K562 (cell line): ENCODE results near the gene RASSF3. TPM values are rescaled to one million over a fixed set of nuclear protein-coding genes. Genes with fewer than 3 reads are reported as not detected.

Source experiments
- ATF3 ChIP-seq, 2 experiments: fragments of 450-650 bp in 1 of 2; sonication (generic) in 1 of 2; formaldehyde crosslinking in 1 of 2; IDR thresholded peaks in 1 of 2; conservative IDR thresholded peaks in 1 of 2; 2 replicates each; pipeline versions ENCODE4 v1.6.1 to v1.8.1; 2016 to 2023; ENCODE audit warnings: mild to moderate bottlenecking in 2 of 2, moderate library complexity in 2 of 2, inconsistent platforms in 1 of 2, missing genetic modification reagents in 1 of 2
- CEBPB ChIP-seq: fragments of 450-650 bp; IDR thresholded peaks from 2 replicates; pipeline ENCODE4 v1.6.1; 2016; ENCODE audit warnings: missing genetic modification characterization, missing compliant biosample characterization
- CHD4 ChIP-seq: fragments of 200-600 bp; sonication (generic); IDR thresholded peaks from 3 replicates; pipeline ENCODE4 v1.6.1; 2012; ENCODE audit warnings: low read depth, mild to moderate bottlenecking, mixed read lengths, low read length, inconsistent platforms; ENCODE audit not compliant: insufficient read depth, insufficient replicate concordance, poor library complexity, severe bottlenecking
- CTCFL ChIP-seq: IDR thresholded peaks from 2 replicates; pipeline ENCODE4 v1.6.1; 2011; ENCODE audit warnings: borderline replicate concordance, low read depth, mild to moderate bottlenecking, moderate library complexity, low read length; ENCODE audit not compliant: insufficient read depth, poor library complexity, severe bottlenecking
- E2F1 ChIP-seq: sonication (generic); formaldehyde crosslinking; IDR thresholded peaks from 2 replicates; pipeline ENCODE4 v1.8.1; 2023; ENCODE audit warnings: mild to moderate bottlenecking, missing genetic modification reagents, moderate library complexity
- FOXK2 ChIP-seq, 2 experiments: fragments of 450-650 bp; IDR thresholded peaks in 1 of 2; conservative IDR thresholded peaks in 1 of 2; 2 replicates each; pipeline ENCODE4 v1.6.1; 2016; ENCODE audit warnings: low read depth in 2 of 2, mild to moderate bottlenecking in 1 of 2
- GATA2 ChIP-seq: sonication (generic); formaldehyde crosslinking; IDR thresholded peaks from 2 replicates; pipeline ENCODE4 v1.4.0; 2020; ENCODE audit warnings: mild to moderate bottlenecking, missing genetic modification reagents
- HDAC1 ChIP-seq, 2 experiments: fragments of 450-650 bp; IDR thresholded peaks; 2 replicates each; pipeline ENCODE4 v1.6.1; 2016 to 2017; ENCODE audit warnings: inconsistent platforms in 1 of 2, mild to moderate bottlenecking in 1 of 2, moderate library complexity in 1 of 2
- IRF2 ChIP-seq: sonication (generic); formaldehyde crosslinking; IDR thresholded peaks from 2 replicates; pipeline ENCODE4 v1.8.1; 2022; ENCODE audit warnings: mild to moderate bottlenecking, missing genetic modification reagents
- MTA2 ChIP-seq: fragments of 450-650 bp; IDR thresholded peaks from 2 replicates; pipeline ENCODE4 v1.6.1; 2016; ENCODE audit warnings: low read depth
- PHF20 ChIP-seq: fragments of 450-650 bp; IDR thresholded peaks from 2 replicates; pipeline ENCODE4 v1.6.1; 2018; ENCODE audit not compliant: partially characterized antibody
- TEAD4 ChIP-seq, 2 experiments: sonication (generic) in 1 of 2; formaldehyde crosslinking in 1 of 2; IDR thresholded peaks; 2 replicates each; pipeline versions ENCODE4 v1.6.1 to v1.8.0; 2012 to 2022; ENCODE audit warnings: borderline replicate concordance in 1 of 2, inconsistent platforms in 1 of 2, low read length in 1 of 2, mild to moderate bottlenecking in 1 of 2, missing genetic modification reagents in 1 of 2
- ZNF830 ChIP-seq: fragments of 250-450 bp; sonication (Bioruptor Pico); IDR thresholded peaks from 2 replicates; pipeline ENCODE4 v1.5.0; 2021; ENCODE audit warnings: mild to moderate bottlenecking
- polyA plus RNA-seq, 8 experiments: library from polyadenylated mRNA; depleted of rRNA in 4 of 8; stranded (reverse) in 5 of 8; unstranded in 3 of 8; fragments of >200 nt; fragmentation: Nextera tagmentation in 2 of 8; fragmentation: Illumina TruSeq in 1 of 8; extraction: Ambion mirVana in 2 of 8; extraction: Trizol in 1 of 8; gene quantifications; 2 replicates each; pipeline versions ENCODE4 v1.2.1 to v1.2.3, GENCODE V29; 2011 to 2014; ENCODE audit warnings: inconsistent platforms in 1 of 8, missing spikeins in 1 of 8
- total RNA-seq, 7 experiments: library from RNA; depleted of rRNA in 6 of 7; stranded (reverse); fragments of >200 nt in 6 of 7; fragmentation: Illumina TruSeq in 2 of 7; extraction: Trizol in 2 of 7; gene quantifications; 2 replicates each; pipeline versions ENCODE4 v1.2.1 to v1.2.3, GENCODE V29; 2011 to 2021; ENCODE audit warnings: low replicate concordance in 1 of 7
- TF ChIP-seq, protein P1 (sequence below): fragments of 250-450 bp; sonication (Bioruptor Pico); IDR thresholded peaks from 2 replicates; pipeline ENCODE4 v1.8.0; 2022; ENCODE audit warnings: moderate library complexity, mild to moderate bottlenecking, inconsistent platforms
- TF ChIP-seq, protein P2 (sequence below): fragments of 250-450 bp; sonication (Bioruptor Pico); IDR thresholded peaks from 2 replicates; pipeline ENCODE4 v1.8.0; 2021; ENCODE audit warnings: moderate library complexity, mild to moderate bottlenecking, inconsistent platforms
- TF ChIP-seq, protein P3 (sequence below), 2 experiments: fragments of 250-450 bp in 1 of 2; fragments of 450-650 bp in 1 of 2; sonication (Bioruptor Pico) in 1 of 2; IDR thresholded peaks; 2 replicates each; pipeline versions ENCODE4 v1.6.1 to v1.8.0; 2016 to 2021; ENCODE audit warnings: mild to moderate bottlenecking in 2 of 2, moderate library complexity in 2 of 2, missing compliant biosample characterization in 1 of 2, missing genetic modification characterization in 1 of 2
- TF ChIP-seq, protein P4 (sequence below), 2 experiments: IDR thresholded peaks; 2 replicates each; pipeline ENCODE4 v1.6.1; 2012; ENCODE audit warnings: improper control_type of control experiment in 2 of 2, low read depth in 2 of 2, low read length in 2 of 2, borderline replicate concordance in 1 of 2

RASSF3 gene
- total and polyA plus RNA-seq, 9 of the 15 experiments (the other 6 are each of a cell fraction or from before 2014, with no cell fraction given) = 3.7 to 39.2 (median 20.2) TPM

DNA sequence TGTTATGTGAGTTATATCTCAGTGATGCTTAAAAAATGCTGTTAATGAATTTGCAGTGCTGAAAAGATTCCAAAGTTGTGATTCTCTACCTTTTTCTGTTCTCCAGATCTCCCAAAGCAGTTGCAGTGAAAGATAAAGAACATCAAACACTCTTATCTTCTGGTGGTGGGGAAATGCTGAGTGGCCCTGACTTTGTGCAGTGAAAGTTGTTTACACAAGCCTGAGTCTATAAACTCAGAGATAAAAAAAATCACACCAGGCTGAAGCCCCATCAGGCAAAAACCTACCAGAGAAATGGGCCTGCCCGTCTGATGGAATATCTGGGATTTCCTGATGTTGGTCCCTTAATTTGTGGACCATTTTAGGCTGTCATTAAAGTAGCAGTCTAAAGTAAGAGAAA is 46.1 kb downstream of the RASSF3 start (continued):
- TF ChIP-seq HDAC1 (IDR thresholded peaks at IDR 0.05) (peak in 1 of 2 experiments; percentile 80; a peak in 2 of 4 replicates), CTCFL (no peak), ZNF830 (CRISPR knock-in tag) (no peak), CEBPB (peak; percentile 15; the same call in 1 of the 2 replicates), CHD4 (no peak), E2F1 (CRISPR knock-in tag) (no peak), PHF20 (no peak), FOXK2 (conservative IDR thresholded peaks at IDR 0.05 in 1 of 2, IDR thresholded peaks at IDR 0.05 in 1 of 2; ENCODE audit: low read depth in 2 of 2) (no peak), ATF3 (IDR thresholded peaks at IDR 0.05) (no peak; the same call in 1 of the 2 replicates), ATF3 (CRISPR knock-in tag; conservative IDR thresholded peaks at IDR 0.05) (no peak), GATA2 (no peak), MTA2 (peak; percentile 58), TEAD4 (IDR thresholded peaks at IDR 0.05; ENCODE audit: low read length) (peak; percentile 87), TEAD4 (CRISPR knock-in tag; IDR thresholded peaks at IDR 0.05; ENCODE audit: borderline replicate concordance) (no peak), IRF2 (no peak)
- TF ChIP-seq, protein P1, sequence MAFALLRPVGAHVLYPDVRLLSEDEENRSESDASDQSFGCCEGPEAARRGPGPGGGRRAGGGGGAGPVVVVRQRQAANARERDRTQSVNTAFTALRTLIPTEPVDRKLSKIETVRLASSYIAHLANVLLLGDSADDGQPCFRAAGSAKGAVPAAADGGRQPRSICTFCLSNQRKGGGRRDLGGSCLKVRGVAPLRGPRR (CRISPR knock-in tag) = no peak
- TF ChIP-seq, protein P2, sequence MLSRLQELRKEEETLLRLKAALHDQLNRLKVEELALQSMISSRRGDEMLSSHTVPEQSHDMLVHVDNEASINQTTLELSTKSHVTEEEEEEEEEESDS (CRISPR knock-in tag) = no peak
- TF ChIP-seq, protein P3, sequence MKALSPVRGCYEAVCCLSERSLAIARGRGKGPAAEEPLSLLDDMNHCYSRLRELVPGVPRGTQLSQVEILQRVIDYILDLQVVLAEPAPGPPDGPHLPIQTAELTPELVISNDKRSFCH (CRISPR knock-in tag; IDR thresholded peaks at IDR 0.05) = no peak
- TF ChIP-seq, protein P3 (tag; IDR thresholded peaks at IDR 0.05) = no peak
- TF ChIP-seq, protein P4, sequence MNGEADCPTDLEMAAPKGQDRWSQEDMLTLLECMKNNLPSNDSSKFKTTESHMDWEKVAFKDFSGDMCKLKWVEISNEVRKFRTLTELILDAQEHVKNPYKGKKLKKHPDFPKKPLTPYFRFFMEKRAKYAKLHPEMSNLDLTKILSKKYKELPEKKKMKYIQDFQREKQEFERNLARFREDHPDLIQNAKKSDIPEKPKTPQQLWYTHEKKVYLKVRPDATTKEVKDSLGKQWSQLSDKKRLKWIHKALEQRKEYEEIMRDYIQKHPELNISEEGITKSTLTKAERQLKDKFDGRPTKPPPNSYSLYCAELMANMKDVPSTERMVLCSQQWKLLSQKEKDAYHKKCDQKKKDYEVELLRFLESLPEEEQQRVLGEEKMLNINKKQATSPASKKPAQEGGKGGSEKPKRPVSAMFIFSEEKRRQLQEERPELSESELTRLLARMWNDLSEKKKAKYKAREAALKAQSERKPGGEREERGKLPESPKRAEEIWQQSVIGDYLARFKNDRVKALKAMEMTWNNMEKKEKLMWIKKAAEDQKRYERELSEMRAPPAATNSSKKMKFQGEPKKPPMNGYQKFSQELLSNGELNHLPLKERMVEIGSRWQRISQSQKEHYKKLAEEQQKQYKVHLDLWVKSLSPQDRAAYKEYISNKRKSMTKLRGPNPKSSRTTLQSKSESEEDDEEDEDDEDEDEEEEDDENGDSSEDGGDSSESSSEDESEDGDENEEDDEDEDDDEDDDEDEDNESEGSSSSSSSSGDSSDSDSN (IDR thresholded peaks at IDR 0.05; ENCODE audit: borderline replicate concordance in 1 of 2, low read depth in 2 of 2, low read length in 2 of 2) = no peak
